GM19023 (cell line): ENCODE measurements around the gene ETS1.

Experiments
- ATAC-seq: cut with Tn5 transposase; IDR thresholded peaks from one replicate; pipeline ENCODE4 v1.9.1; 2021; ENCODE audit warnings: mild to moderate bottlenecking, moderate library complexity; ENCODE audit not compliant: unreplicated experiment

The ETS1 gene

DNA sequence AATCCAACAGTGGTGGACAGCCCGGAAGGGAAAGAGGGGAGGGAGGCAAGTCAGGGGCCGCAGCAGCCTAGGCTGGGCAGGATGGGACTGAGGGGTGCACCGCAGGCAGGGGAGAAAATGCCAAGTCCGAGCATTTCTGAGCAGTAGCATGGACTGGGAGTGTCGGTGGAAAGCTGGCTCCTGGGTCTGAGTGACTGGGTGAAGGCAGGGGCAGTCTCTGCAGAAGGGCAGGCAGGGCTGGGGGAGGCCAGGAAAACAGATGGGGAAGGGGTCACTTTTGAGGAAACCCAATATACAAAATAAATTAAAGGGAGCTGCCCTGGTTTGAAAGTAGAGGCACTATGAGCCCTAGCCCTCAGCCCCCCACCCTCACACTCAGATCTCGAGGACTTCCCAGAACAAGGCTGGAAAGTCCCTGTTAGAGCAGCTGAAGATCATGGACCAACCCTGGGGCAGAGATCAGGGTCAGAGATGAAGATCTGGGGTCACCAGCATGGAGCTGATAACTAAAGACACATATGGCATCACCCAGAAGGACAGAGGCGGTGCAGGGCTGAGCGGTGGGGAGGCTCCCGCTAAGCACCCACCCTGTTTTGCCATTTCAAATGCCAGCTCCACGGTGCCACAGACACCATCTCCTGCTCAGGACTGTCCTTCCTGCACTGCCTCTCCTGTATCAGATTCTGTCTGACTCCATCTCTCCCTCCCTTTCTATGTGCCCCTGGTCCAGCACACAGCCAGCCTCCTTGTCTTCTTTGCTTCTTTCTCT lies 32.4 kb upstream of the ETS1 start:
- no peak for ATAC-seq

DNA sequence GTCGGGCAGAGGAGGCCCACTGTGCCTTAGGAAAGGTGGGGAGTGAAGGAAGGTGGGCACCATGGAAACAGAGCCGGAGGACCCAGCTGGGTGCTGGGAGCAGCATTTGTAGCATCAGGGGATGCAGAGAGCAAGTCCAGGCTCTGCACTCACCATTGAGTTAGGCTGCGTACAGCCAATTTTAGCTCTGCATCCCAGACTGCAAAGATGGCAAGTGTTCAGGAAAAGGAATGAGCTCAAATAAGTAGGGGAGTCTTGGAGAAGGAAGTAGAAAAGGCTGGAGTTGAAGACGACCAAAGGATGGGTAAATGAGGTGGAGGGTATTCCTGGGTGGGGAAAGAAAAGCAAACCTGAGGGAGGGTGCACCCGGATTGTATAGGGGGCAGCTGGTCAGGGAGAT lies 31.6 kb upstream of the ETS1 start:
- ATAC-seq, result no peak

DNA sequence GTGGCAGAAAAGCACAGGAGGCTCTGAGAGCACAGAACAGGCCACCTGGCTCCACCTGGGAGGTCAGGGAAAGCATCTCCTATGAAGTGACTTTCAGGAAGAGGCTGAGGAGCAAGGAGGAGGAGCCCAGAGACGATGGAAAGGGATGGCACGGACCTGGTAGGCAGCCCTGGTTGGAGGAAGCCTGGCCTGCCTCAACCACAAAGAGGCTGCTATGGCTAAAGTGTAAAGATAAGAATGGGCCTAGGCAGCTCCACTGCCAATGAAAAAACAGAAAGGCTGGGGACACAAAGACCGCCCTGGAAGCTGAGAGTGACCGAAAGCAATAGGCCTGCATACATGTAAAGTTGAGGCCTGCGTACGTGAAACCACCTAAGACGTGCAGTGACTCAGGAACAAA lies 31.2 kb upstream of the ETS1 start:
- no peak for ATAC-seq

DNA sequence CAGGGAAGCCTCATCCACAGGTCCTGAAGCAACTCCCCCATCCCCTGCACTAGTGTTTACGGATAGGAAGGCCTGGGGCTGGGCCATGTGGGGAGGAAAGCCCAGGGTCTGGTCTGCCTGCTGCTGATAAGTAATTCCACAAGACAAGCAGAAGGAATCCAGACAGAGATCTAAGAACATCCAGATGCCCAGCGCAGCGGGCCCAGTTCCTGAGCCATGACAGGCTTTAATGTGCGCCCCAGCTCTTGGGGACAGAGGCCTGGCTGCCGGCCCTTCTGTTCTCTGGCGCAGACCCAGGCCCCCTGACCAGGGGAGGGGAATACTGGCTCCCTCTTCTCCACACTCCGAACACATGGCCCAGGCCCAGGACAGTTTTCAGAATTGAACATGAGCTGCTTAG lies 28.8 kb upstream of the ETS1 start:
- ATAC-seq, result no peak

DNA sequence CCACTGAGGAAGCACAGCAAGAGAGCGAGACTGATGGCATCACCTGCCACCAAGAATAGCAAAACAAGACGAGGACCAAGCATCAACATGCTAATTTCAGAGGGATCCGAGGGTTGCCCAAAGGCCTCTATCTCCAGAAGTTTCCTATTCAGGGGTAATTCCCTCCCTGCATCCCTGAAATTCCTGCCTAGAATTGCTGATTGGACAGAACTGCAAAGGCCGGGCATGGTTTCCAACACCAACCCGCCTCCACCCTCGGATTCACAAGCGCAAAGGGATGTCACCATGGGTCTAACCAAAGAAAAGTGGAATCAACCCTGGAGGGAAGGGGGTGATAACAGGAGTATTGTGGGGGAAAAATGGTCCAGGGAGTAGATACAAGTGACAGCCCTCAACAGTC lies 28.3 kb upstream of the ETS1 start:
- ATAC-seq, result no peak

DNA sequence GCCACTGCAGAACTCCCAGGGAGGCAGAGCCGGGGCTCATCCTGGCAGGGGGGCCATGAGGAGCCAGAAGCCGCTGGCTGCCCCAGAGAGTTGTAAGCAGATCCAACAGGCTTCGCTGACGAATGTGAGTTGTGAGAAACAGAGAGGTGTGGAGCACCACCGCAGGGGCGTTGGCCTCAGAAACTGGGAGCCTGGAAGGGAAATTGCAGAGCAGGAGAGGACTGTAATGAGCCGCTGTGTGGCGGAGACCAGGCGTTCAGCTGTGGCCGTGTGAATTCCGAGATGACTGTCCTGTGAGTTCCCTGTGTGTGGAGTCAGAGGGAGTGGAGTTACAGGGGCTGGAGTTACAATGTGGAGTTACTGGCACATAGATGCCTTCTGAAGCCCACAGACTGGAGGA lies 27.7 kb upstream of the ETS1 start:
- ATAC-seq, result no peak

DNA sequence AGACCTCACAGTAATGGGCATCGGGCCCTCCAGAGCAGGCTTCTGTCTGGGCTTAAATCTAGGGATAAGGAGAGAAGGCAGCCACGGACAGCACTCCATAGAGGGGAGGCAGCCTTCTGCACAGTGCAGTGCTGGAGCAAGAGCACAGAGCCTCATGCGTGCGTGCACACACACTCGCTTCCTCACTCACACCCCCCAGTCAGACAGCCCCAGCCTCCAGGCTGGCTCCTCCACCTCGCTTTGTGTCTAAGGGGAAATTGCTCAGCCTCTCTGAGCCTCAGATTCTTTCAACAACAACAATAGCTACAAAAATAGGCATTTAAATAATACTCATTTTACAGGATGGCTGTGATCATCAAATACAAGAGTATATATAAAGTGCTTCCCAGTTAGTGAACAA lies 26.7 kb upstream of the ETS1 start:
- no peak for ATAC-seq

DNA sequence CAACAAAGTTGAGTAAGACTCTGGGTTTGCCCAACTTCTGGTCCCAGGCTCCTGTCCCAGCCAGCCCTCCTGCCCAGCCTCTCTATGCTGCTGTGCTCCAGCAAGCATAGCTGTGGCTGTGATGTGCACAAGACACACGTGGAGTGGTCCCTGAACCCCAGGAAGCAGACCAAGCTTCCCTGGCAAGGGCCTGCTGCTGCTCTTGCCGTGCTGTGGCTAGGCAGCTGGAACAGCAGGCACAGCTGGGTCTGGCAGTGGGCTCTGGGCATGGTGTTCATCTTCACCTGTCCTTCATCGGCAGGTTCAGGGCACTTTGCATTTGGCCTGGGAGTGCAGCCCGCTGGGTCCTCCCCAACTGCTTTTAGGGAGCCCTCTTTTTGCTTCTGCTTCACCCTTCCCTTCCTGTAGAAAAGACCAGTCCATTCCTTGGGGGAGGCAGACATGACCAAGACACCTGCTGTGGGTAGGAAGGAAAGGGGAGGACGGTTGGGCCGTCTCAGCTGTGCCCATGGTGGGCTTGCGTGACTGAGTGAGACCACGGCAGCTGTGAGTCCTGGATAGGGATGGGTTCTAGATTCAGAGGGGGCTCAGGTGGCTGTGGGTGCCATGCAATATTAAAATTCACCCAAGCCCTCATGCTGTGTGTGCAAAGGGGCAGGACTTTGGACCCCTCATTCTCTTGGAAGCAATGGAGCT lies 26.1 kb upstream of the ETS1 start:
- ATAC-seq, result no peak

DNA sequence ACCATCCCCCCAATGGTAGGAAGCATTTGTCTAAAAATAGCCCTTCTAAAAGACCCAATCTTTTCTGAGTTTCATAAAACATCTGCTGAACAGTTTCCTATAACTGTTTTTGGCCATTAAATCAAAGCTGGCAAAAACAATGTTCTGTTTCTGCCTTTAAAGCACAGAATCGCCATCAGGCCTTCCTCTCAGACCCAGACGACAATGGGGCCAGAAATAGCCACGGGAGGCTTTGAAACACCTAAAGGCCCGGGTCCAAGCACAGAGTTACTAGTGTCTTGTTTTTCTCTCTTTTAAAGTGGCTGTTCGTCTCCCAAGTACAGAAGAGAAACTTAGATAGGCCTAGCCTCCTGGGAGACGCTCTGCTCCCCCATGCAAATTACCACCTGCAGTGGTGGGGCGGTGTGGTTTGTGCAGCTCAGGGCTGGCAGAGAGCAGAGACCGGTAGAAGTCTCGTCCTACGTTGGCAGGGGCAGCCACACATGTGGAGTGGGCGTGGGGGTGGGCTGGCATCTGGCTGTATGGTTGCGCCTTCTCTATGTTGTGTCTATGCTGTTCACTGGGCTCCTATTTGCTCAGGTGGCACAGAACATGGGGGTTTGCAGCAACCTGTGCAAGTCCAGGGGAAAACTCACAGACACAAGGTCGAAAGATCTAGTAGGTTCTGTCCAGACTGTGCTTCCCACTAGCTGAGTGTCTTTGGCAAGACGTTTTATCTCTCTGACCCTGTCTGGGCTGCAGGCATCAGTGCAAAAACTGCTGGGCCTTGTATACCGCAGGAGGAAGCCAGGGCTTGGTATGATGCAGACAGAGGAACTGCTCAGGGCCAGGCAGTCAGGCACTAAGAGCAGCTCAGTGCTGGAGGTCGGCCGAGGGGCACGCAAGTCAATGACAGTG lies 23.6 kb upstream of the ETS1 start:
- ATAC-seq, result peak; percentile 97

DNA sequence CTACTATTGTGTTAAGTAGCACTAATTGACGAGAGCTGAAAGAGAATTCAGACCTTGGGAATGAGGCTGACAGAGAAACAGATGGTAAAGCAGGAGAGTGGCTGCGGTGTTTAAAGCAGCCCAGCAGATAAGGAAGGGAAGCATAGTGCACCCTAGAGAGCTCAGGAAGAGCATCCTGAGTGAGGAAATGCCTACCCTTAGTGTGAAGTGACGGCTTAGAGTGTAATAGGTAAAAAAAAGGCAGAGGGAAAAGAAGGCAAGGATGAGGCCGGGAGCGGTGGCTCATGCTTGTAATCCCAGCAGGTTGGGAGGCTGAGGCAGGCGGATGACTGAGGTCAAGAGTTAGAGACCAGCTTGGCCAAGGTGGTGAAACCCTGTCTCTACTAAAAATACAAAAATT lies 22.4 kb upstream of the ETS1 start:
- ATAC-seq, result no peak

DNA sequence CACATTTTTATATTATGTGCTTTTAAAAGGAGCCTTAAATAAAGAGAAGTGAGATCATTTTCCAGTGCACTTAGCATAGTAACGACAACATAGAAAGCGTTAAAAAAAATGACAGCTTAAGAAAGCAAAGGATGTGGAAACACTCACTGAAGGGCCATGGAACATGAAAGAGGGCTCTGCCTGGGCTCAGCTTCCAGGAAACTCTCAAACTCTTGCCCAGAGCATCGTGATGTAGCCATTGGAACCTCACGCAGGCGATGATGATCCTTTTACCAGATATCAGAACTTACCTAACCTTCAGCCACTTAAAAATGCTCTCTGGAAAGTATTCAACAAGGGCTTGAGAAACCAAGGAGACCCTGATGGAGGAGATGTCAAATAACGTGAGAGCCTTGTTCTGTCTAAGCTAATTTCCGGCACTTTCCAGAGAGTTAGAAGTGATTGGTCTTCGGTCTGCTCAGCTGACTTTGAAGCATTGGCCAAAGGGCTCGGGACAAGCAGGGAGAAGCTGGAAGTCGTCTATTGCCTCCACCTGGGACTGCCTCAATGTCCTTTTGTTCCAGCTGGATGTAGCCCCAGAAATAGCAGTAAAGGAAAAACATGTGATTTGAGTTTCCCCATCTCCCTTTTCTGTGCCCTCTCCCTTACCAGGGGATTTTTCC lies 21.5 kb upstream of the ETS1 start:
- no peak for ATAC-seq

DNA sequence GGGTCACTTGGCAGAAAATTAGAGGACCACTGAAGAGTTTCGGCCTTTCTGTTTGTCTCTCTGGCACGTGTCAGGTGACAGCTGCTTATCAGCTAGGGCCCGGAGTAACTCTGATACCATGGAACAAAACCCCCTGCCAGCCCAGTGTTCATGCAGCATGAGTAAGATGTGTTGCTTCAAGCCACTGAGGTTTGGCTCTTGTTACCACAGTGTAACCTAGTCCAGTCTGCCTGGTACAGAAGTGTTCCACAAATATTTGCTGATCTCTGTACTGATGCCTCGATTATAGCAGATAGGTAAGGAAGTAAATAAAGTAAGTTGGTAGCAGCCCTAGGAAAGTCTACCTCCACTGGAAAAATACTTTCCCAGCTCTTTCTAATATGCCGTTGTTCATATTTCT lies 20.5 kb upstream of the ETS1 start:
- ATAC-seq, result no peak

DNA sequence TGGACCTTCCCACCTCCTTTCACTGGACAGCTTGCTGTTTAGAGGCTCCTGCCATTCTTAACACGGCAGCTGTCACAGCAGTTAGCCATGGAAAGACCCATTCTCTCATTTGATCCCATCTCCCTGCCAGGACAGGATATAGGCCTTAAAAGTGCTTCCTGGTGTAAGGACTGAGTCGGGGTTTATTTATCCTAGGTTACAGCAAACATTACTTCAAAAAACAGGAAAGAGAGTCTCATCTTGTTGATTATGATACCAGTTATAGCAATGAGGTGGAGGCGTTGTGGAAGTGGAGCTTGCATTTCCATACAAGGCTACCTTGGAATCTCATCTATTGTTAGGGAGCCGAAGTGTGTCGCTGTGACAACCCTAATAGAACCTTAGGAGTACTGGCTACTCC lies 17.4 kb upstream of the ETS1 start:
- ATAC-seq, result no peak

DNA sequence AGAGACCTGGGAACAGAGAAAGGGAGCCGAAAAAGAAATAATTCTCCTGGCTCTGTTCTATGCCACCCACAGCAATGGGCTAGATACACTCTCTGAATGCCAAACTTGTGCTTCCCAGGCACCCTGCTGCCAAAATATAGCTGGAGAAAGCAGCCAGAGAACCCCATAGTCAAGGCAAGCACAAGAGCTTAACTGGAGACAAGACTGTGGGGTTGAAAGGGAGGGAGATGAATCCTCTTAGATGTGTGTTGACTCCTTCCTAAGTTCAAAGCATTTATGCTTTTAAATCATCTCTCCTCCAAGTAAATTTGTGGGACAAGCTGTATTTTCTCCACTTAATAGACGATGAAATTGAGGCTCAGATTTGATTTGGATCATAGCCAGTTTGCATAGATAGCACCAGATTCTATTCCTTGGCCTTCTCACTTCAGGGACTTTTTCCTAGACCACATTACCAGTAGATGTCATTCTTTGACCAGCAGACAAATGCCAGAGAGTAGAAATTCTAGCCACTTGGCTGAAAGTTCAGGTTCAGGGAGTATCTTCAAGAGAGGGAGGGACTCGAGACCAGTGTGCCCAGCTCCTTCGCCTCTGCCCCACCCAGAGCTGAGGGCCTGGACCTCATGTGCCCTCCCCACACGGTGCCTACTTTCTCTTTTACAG lies 16.5 kb upstream of the ETS1 start:
- ATAC-seq, result no peak

DNA sequence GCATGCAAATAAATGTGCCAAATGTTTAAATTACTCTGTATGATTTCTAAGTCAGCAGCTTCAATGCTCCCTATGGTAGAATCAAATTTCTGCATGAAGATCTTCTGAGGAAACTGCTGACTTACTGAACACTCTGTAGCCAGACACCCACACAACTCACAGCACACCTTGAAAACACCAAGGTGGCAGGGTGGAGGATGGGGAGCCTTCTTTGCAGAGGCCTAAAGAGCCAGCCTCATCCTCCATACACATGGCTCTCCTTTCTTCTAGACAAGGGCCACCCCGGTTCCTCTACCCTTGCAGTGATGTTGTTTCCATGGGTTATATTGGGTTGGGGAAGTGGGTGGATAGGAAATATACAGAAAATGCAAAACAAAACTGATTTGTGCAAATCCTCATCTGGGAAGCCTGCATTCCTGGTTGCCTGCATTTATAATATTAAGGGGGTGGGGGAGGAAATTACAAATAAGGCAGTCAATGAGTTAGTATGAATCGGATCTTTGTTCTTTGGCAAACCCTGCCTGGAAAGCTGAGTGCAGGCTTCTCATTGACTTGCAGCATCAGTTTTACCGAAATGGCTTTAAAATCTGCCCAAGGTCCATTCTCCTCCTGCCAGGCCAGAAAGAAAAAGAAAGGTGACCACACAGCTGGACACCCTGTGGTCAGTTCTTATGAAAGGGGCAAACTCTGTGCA lies 15.8 kb upstream of the ETS1 start:
- no peak for ATAC-seq

DNA sequence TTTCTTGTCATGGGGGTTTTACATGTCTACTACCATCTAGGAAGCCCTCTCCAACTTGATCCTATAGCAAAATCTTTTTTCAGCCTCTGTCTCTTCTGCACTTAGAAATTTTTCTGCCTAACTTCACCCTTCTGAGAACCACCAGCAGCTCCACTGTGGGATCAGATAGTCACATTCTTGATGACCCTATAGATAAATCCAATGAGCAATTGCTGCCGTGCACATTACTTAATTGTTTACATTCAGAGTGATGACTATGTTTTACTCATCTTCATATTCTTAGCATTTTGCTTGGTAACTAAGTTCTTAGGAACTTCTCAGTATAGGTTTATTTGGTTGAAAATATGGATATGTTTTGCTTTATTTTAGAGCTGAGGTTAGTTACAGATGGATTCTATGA lies 12.4 kb upstream of the ETS1 start:
- ATAC-seq, result no peak

DNA sequence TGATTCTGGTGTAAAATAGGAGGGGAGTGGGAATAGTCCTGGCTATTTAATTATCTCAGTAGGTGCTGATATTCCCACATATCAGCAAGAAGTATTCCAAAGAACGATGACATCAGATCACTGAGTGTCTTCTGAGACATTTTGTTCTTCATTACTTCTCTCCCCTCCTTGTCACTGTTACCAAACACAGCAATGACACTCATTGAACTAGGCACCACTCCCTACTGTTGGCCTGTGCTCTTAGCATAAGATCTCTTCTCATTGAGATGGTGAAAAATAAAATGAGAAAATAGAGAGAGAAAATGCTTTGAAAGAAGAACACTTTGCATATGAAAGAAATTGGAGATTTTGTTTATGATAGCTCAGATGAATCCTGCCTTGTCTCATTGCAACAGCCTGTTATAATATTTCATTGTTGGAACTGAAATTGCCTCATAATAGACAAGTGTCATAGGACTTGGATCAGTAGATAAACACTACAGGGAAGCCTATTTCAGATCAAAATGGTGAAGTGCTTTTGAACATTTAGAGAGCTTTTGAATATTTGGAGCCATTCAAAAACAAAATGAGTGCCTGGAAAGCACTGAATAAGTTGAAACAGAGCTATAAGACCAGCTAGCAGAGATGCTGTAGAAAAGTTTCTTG lies 11.3 kb upstream of the ETS1 start:
- no peak for ATAC-seq

DNA sequence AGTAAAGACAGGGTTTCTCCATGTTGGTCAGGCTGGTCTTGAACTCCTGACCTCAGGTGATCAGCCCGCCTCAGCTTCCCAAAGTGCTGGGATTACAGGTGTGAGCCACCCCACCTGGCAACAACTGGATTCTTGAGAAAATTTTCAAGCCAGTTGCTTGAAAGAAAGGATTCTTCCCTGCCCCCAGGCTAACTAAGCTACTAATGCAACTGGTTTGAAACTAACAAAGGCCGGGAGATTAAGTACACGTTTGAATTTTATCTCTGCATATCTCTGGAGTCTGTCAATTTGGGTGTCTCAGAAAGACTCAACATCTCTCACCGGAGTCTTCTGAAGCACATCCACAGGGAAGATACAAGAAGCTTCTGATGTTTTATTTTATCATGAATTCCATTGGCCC lies 10.7 kb upstream of the ETS1 start:
- ATAC-seq, result no peak

DNA sequence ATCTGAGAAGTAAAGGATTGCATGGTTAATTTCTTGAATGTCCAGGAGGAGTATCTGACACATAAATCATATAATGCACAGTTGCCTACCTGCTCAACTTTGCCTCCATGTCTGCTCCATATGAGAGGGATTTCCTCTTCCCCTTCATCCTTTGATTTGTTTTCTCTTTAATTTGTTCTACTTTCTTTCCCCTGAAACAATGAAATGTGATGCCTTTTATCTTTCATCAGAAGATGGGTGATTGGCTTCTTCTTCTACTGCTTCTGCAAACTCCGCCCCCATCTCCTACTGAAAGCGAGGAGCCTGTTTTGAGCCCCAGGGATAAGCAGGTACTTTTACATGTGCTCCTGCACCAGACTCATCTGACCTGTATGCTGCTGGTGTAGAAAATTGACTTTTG lies 9.9 kb upstream of the ETS1 start:
- no peak for ATAC-seq

DNA sequence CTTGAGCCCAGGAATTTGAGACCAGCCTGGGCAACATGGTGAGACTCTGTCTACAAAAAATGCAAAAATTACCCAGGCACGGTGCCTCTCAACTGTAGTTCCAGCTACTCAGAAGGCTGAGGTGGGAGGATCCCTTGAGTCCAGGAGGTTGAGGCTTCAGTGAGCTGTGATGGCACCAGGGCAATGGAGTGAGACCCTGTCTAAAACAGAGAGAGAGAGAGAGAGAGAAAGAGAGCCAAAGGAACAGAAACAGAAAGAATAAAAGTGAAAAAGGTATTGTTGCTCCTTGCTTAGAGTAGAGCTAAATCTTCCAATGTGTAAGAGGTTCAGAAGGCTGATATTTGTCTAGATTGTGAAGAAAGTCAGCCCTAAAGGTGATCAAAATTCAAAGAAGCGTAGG lies 8.9 kb upstream of the ETS1 start:
- ATAC-seq, result no peak
